Gastrocnemius medialis (tissue), 4 donors: ENCODE data around the gene FPR3.

Source experiments
- CTCF ChIP-seq, 5 experiments: fragments of 450-650 bp in 3 of 5; fragments of 200-600 bp in 2 of 5; sonication (generic) in 2 of 5; IDR thresholded peaks in 4 of 5; conservative IDR thresholded peaks in 1 of 5; 1 replicate in 4 of 5; 2 replicates in 1 of 5; pipeline ENCODE4 v1.5.1; 2016 to 2019; ENCODE audit warnings: antibody characterized with exemption in 5 of 5, mild to moderate bottlenecking in 3 of 5, moderate library complexity in 3 of 5
- POLR2A ChIP-seq, 2 donors: fragments of 450-650 bp; IDR thresholded peaks; one replicate each; pipeline ENCODE4 v1.6.1; 2017; ENCODE audit warnings: antibody characterized with exemption in 2 of 2, mild to moderate bottlenecking in 2 of 2, moderate library complexity in 2 of 2

DNA sequence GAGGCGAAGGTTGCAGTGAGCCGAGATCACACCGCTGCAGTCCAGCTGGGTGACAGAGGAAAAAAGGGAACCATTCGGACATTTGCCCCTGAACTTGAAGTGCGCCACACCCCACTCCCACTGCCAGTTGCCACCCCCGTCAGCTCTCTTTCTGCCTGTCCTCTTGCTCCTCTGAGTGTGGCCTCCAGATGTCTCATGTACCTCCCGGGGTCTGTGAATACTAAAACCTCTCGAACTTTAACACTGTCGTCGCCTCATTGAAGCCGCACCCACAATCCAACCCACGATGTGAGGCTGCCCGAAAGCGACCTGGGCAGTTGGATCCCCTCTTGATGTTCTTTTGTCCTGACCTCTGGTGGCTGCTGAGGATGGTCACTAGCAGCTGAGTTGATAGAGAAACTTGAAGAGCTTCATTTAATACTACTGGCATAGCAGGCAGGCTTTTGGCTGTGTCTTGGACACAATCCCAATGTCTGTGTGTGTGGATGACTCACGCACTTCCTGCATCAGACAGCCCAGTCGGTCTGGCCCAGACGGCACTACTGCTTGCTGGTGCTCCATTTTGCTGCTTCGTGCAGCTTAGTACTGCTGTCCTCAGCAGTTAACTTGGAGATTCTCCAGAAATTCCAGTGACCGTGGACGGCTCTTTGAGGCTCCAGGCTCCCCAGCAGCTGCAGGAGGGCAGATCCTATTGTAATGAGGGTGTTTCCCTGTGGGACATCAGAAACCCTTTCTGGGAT is 4.2 kb downstream of the FPR3 start:
- TF ChIP-seq CTCF (IDR thresholded peaks at IDR 0.05 in 4 of 5, conservative IDR thresholded peaks at IDR 0.05 in 1 of 5) (no peak), POLR2A (IDR thresholded peaks at IDR 0.05) (no peak)
